Measurements from ENCODE around the gene ENDOD1.
A peak's percentile ranks its signal among the peaks of the same experiment; 100 is the strongest.

Gene ENDOD1

GRCh38 chr11:95152876-95153856 is 63.5 kb downstream of the ENDOD1 start:
- H3K4me1 ChIP-seq (ENCODE audit: control extremely low read depth in 1 of 4, control insufficient read depth in 4 of 4, insufficient read depth in 4 of 4, low read length in 3 of 4) = peaks cover 12 to 68% (median 45%) of the 10 kb centered on the region in 4 experiments
- WGBS (ENCODE audit: insufficient coverage) = 0% methylated on average over 5 of the region's 10 CpGs
- no peaks in the 10 kb centered on the region for H3K9me3 ChIP-seq (ENCODE audit: control extremely low read depth in 1 of 5, control insufficient read depth in 4 of 5, insufficient read depth in 2 of 5, low read depth in 1 of 5, low read length in 4 of 5)
- DNase-seq = peak; percentile 75 to 93 (median 87)
- peak overlapping the region in 6 of 7 experiments; percentile 14 to 83 (median 64) for H3K4me3 ChIP-seq (ENCODE audit: control insufficient read depth in 1 of 7, extremely low read depth in 1 of 7, insufficient read depth in 4 of 7, low read depth in 2 of 7, low read length in 6 of 7)
- ChIA-PET POLR2A (interaction anchor here (1.2 kb wide), 1 partner anchor 78 kb away, joined by 3 read pairs; the partner anchor contains the start of gene SESN3), CTCF (interaction anchor here (0.8 to 20.7 kb wide), 22 partner anchors 11 to 1273 kb away, joined by 3 to 277 read pairs (median 5); partner anchors contain the start of genes CEP57, FAM76B, SESN3 and SRSF8)
- H3K27me3 ChIP-seq (replicated peaks in 2 of 5; ENCODE audit: control insufficient read depth in 4 of 5, insufficient read depth in 5 of 5, low read length in 4 of 5) = no peaks in the 10 kb centered on the region
- H3K27ac ChIP-seq (ENCODE audit: insufficient read depth in 1 of 2, low read depth in 1 of 2, low read length in 2 of 2, poor library complexity in 1 of 2, severe bottlenecking in 2 of 2) = peak overlapping the region; percentile 77 to 89
- H3K36me3 ChIP-seq (ENCODE audit: control insufficient read depth in 4 of 4, insufficient read depth in 4 of 4, low read length in 3 of 4) = no peaks in the 10 kb centered on the region

- ChIA-PET POLR2A (interaction anchor here (1.2 kb wide), 1 partner anchor 635 kb away, joined by 4 read pairs; no protein-coding TSS in a partner anchor), CTCF (interaction anchor here (0.8 to 20.7 kb wide), 24 partner anchors 11 to 1240 kb away, joined by 3 to 277 read pairs (median 6); partner anchors contain the start of genes CEP57, FAM76B, SESN3 and SRSF8)
- WGBS (ENCODE audit: insufficient coverage) = no CpG with 5 or more reads among the region's 1 CpG
- Histone ChIP-seq H3K36me3 (ENCODE audit: control insufficient read depth in 4 of 4, insufficient read depth in 4 of 4, low read length in 3 of 4) (no peaks in the 10 kb centered on the region), H3K9me3 (ENCODE audit: control extremely low read depth in 1 of 5, control insufficient read depth in 4 of 5, insufficient read depth in 2 of 5, low read depth in 1 of 5, low read length in 4 of 5) (no peaks in the 10 kb centered on the region), H3K27me3 (replicated peaks in 2 of 5; ENCODE audit: control insufficient read depth in 4 of 5, insufficient read depth in 5 of 5, low read length in 4 of 5) (no peaks in the 10 kb centered on the region), H3K4me3 (ENCODE audit: control insufficient read depth in 1 of 7, extremely low read depth in 1 of 7, insufficient read depth in 4 of 7, low read depth in 2 of 7, low read length in 6 of 7) (peak overlapping the region in 4 of 7 experiments; percentile 60 to 83 (median 69)), H3K4me1 (ENCODE audit: control extremely low read depth in 1 of 4, control insufficient read depth in 4 of 4, insufficient read depth in 4 of 4, low read length in 3 of 4) (peaks cover 9 to 62% (median 41%) of the 10 kb centered on the region in 4 experiments), H3K27ac (ENCODE audit: insufficient read depth in 1 of 2, low read depth in 1 of 2, low read length in 2 of 2, poor library complexity in 1 of 2, severe bottlenecking in 2 of 2) (peak overlapping the region in 1 of 2 experiments; percentile 89)
- peak in 1 of 3 donors; percentile 23 for DNase-seq
These were observed 64.2 kb downstream of the ENDOD1 start for GRCh38 chr11:95153857-95154246.

- DNase-seq = peak; percentile 77 to 87 (median 82)
- ChIA-PET CTCF (interaction anchor here (0.7 to 20.7 kb wide), 36 partner anchors 10 to 1240 kb away, joined by 3 to 277 read pairs (median 4); partner anchors contain the start of genes CEP57, FAM76B, SESN3 and SRSF8), POLR2A (interaction anchor here (1.2 kb wide), 1 partner anchor 634 kb away, joined by 4 read pairs; no protein-coding TSS in a partner anchor)
- Histone ChIP-seq H3K27me3 (replicated peaks in 2 of 5; ENCODE audit: control insufficient read depth in 4 of 5, insufficient read depth in 5 of 5, low read length in 4 of 5) (no peaks in the 10 kb centered on the region), H3K9me3 (ENCODE audit: control extremely low read depth in 1 of 5, control insufficient read depth in 4 of 5, insufficient read depth in 2 of 5, low read depth in 1 of 5, low read length in 4 of 5) (no peaks in the 10 kb centered on the region), H3K4me1 (ENCODE audit: control extremely low read depth in 1 of 4, control insufficient read depth in 4 of 4, insufficient read depth in 4 of 4, low read length in 3 of 4) (peaks cover 9 to 55% (median 41%) of the 10 kb centered on the region in 4 experiments), H3K27ac (ENCODE audit: insufficient read depth in 1 of 2, low read depth in 1 of 2, low read length in 2 of 2, poor library complexity in 1 of 2, severe bottlenecking in 2 of 2) (peak overlapping the region in 1 of 2 experiments; percentile 2), H3K36me3 (ENCODE audit: control insufficient read depth in 4 of 4, insufficient read depth in 4 of 4, low read length in 3 of 4) (no peaks in the 10 kb centered on the region), H3K4me3 (ENCODE audit: control insufficient read depth in 1 of 7, extremely low read depth in 1 of 7, insufficient read depth in 4 of 7, low read depth in 2 of 7, low read length in 6 of 7) (no peak overlapping the region)
These were observed 64.9 kb downstream of the ENDOD1 start for GRCh38 chr11:95154514-95154913.

- H3K4me1 ChIP-seq (ENCODE audit: control extremely low read depth in 1 of 4, control insufficient read depth in 4 of 4, insufficient read depth in 4 of 4, low read length in 3 of 4) = peaks cover 11 to 52% (median 42%) of the 10 kb centered on the region in 4 experiments
- no peaks in the 10 kb centered on the region for H3K27me3 ChIP-seq (replicated peaks in 2 of 5; ENCODE audit: control insufficient read depth in 4 of 5, insufficient read depth in 5 of 5, low read length in 4 of 5)
- H3K36me3 ChIP-seq (ENCODE audit: control insufficient read depth in 4 of 4, insufficient read depth in 4 of 4, low read length in 3 of 4) = peaks cover 0 to 2% (median 0%) of the 10 kb centered on the region in 4 experiments
- POLR2A ChIA-PET = interaction anchor here (1.2 kb wide), 1 partner anchor 634 kb away, joined by 4 read pairs; no protein-coding TSS in a partner anchor
- 100% methylated on average over 1 of the region's 4 CpGs for WGBS (ENCODE audit: insufficient coverage)
- H3K4me3 ChIP-seq (ENCODE audit: control insufficient read depth in 1 of 7, extremely low read depth in 1 of 7, insufficient read depth in 4 of 7, low read depth in 2 of 7, low read length in 6 of 7) = no peak overlapping the region
- DNase-seq = no peak
- CTCF ChIA-PET = interaction anchor here (0.9 to 20.7 kb wide), 27 partner anchors 9 to 1239 kb away, joined by 3 to 277 read pairs (median 5); partner anchors contain the start of gene SRSF8
- no peak overlapping the region for H3K27ac ChIP-seq (ENCODE audit: insufficient read depth in 1 of 2, low read depth in 1 of 2, low read length in 2 of 2, poor library complexity in 1 of 2, severe bottlenecking in 2 of 2)
- H3K9me3 ChIP-seq (ENCODE audit: control extremely low read depth in 1 of 5, control insufficient read depth in 4 of 5, insufficient read depth in 2 of 5, low read depth in 1 of 5, low read length in 4 of 5) = no peaks in the 10 kb centered on the region
These were observed 65.7 kb downstream of the ENDOD1 start for GRCh38 chr11:95155385-95155784.

- DNase-seq = peak in 2 of 3 donors; percentile 39 to 50
- 81% methylated on average over 5 of the region's 5 CpGs for WGBS (ENCODE audit: insufficient coverage)
- Histone ChIP-seq H3K27ac (ENCODE audit: insufficient read depth in 1 of 2, low read depth in 1 of 2, low read length in 2 of 2, poor library complexity in 1 of 2, severe bottlenecking in 2 of 2) (no peak overlapping the region), H3K4me1 (ENCODE audit: control extremely low read depth in 1 of 4, control insufficient read depth in 4 of 4, insufficient read depth in 4 of 4, low read length in 3 of 4) (peaks cover 11 to 44% (median 36%) of the 10 kb centered on the region in 4 experiments), H3K4me3 (ENCODE audit: control insufficient read depth in 1 of 7, extremely low read depth in 1 of 7, insufficient read depth in 4 of 7, low read depth in 2 of 7, low read length in 6 of 7) (no peak overlapping the region), H3K36me3 (ENCODE audit: control insufficient read depth in 4 of 4, insufficient read depth in 4 of 4, low read length in 3 of 4) (peaks cover 0 to 2% (median 0%) of the 10 kb centered on the region in 4 experiments), H3K9me3 (ENCODE audit: control extremely low read depth in 1 of 5, control insufficient read depth in 4 of 5, insufficient read depth in 2 of 5, low read depth in 1 of 5, low read length in 4 of 5) (no peaks in the 10 kb centered on the region), H3K27me3 (replicated peaks in 2 of 5; ENCODE audit: control insufficient read depth in 4 of 5, insufficient read depth in 5 of 5, low read length in 4 of 5) (no peaks in the 10 kb centered on the region)
- ChIA-PET CTCF (interaction anchor here (0.8 to 16.8 kb wide), 9 partner anchors 8 to 632 kb away, joined by 3 to 277 read pairs (median 8); no protein-coding TSS in a partner anchor), POLR2A (no interaction called here)
These were observed 66.6 kb downstream of the ENDOD1 start for GRCh38 chr11:95156133-95156721.

- no peak overlapping the region for H3K27ac ChIP-seq (ENCODE audit: insufficient read depth in 1 of 2, low read depth in 1 of 2, low read length in 2 of 2, poor library complexity in 1 of 2, severe bottlenecking in 2 of 2)
- WGBS (ENCODE audit: insufficient coverage) = 92% methylated on average over 6 of the region's 7 CpGs
- DNase-seq = no peak
These were observed 67.4 kb downstream of the ENDOD1 start for GRCh38 chr11:95156916-95157541.

More at GRCh38 chr11:95156916-95157541, 67.4 kb downstream of the ENDOD1 start:
- Histone ChIP-seq H3K9me3 (ENCODE audit: control extremely low read depth in 1 of 5, control insufficient read depth in 4 of 5, insufficient read depth in 2 of 5, low read depth in 1 of 5, low read length in 4 of 5) (no peaks in the 10 kb centered on the region), H3K36me3 (ENCODE audit: control insufficient read depth in 4 of 4, insufficient read depth in 4 of 4, low read length in 3 of 4) (peaks cover 0 to 2% (median 0%) of the 10 kb centered on the region in 4 experiments), H3K4me1 (ENCODE audit: control extremely low read depth in 1 of 4, control insufficient read depth in 4 of 4, insufficient read depth in 4 of 4, low read length in 3 of 4) (peaks cover 9 to 37% (median 31%) of the 10 kb centered on the region in 4 experiments), H3K4me3 (ENCODE audit: control insufficient read depth in 1 of 7, extremely low read depth in 1 of 7, insufficient read depth in 4 of 7, low read depth in 2 of 7, low read length in 6 of 7) (no peak overlapping the region), H3K27me3 (replicated peaks in 2 of 5; ENCODE audit: control insufficient read depth in 4 of 5, insufficient read depth in 5 of 5, low read length in 4 of 5) (no peaks in the 10 kb centered on the region)
- ChIA-PET CTCF (interaction anchor here (0.8 to 16.8 kb wide), 8 partner anchors 8 to 604 kb away, joined by 4 to 277 read pairs (median 7); no protein-coding TSS in a partner anchor), POLR2A (interaction anchor here (0.6 kb wide), 1 partner anchor 206 kb away, joined by 3 read pairs; no protein-coding TSS in a partner anchor)
